Measurements from ENCODE around the gene FLG2.
"Not testable (repeated sequence)": the region's sequence is repeated elsewhere in the genome, so short reads cannot be mapped to it uniquely, and the experiment has no call there.

Gene FLG2

DNA sequence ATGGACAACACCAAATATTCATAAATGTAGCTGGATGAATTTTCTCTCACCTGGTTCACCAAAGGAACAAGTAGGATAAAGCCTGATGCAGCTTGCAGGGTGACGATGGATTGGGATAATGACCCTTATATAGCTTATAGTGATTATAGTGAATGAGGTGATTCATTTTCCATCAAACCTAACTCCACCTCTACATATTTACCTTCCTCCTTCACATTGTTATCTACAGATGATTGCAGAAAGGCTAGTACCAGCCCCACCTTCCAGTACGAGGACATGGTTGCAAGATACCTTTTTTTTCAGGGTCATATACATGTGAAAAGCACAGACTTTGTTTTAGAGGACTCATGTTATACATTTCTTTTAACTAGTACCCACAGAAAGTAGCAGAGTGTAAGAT lies at the start of gene FLG2:
FLG2 (minus strand) TSS at position 101 of the 400 bp plus-strand sequence. CDS start 1,122 bp downstream, outside the sequence.
- DNase-seq, result no peak

DNA sequence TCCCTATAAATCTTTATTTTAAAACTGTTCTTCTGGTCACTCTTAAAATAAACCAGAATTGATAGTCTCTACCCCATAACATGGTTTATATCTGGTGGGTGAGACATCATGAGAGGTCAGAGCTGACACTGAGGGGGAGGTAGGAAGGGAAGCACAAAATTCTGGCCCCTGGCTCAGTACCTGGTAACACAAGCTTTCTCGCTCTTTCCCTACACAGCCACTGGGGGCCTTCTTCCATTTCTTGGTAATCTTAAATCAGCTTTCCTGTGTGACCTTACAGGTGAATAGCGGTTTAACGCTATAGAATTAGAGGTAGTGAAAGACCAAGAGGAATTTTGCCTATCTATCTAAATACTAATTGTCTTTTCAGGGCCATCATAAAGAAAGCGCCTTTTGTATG lies 48.9 kb upstream of the FLG2 start:
- no peak for DNase-seq

DNA sequence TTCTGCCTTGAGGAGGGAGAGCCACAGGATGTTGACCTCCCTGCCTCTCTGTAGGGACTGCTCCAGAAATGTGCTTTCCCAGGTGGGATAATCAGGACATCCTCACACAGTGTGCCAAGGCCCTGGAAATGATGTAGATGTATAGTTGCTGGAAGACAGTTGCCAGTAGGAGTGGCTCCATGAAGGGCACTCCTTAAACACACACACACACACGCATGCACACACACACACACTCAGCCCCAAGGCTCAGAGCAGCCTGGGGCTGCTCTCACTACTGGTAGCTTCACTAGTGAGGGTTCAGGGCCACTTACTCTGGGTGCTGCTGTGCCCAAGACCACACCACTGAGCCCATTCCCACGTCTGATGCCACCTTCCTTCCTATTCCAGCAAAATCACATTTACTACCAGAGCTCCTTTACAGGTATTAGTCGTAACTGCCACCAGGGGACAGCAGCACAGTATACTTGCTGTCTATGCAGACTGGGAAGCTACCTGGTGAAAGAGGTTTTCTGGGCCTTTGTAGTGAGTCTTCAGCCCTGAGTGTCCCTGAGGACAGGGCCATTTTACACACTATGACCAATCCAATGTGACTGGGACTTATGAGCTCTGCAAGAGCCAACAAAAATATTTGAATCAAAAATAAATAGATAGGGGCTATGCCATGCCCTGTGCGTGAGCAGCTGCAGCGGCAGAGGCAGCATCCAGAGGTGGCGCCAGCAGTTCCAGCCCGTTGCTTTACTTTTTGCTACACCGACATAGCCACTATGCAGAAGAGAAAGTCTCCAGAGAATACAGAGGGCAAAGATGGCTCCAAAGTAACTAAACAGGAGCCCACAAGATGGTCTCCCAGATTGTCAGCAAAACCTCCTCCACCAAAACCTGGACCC lies 39.2 kb upstream of the FLG2 start:
- no peak for DNase-seq

DNA sequence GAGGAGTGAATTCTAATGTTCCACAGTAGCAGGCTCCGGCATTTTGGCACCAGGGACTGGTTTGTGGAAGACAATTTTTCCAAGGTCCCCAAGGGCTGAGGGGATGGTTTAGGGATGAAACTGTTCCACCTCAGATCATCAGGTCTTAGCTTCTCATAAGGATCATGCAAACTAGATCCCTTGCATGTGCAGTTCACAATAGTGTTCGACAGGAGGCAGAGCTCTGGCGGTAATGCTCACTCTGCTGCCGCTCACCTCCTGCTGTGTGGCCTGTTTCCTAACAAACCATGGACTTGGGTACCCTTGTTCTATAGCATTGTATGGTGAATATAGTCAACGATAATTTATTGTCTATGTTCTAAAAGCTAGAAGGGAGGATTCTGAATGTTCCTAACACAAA lies 37.7 kb upstream of the FLG2 start:
- no peak for DNase-seq

DNA sequence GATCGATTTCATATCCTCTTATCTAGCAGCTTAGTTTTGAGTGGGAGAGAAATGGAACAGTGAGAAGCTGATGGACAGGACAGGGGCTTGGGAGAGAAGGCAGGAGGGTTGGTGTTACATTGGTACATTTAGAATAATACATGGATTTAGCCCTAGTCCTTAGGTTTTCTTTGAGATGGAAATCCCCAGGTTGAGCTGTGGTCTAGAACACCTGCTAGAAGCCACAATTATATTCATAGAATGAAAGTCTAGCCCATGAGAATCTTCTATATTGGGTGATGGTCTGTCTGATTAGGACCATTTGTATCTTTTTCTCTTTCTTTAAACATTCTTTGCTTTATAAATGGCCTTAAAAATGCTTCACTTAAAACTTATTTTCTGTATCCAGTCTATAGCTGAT lies 34.3 kb upstream of the FLG2 start:
- no peak for DNase-seq

DNA sequence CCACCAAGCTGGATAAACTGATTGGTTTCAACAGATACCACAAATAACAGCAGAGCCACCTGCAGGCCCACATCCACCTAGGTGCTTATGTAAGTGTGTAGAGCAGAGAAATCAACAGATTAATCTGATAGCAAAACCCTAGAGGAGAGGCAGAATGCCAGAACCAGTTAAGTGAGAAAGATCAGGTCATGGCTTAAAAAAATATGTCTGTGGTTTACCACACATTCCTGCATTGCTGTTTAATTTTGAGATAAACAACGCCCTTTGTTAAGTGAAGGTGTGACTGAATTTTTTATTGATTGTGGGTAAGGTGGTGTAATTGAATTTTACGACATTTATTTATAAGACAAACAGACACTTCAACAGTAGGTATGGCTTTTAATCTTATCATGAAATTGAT lies 33.1 kb upstream of the FLG2 start:
- no peak for DNase-seq

DNA sequence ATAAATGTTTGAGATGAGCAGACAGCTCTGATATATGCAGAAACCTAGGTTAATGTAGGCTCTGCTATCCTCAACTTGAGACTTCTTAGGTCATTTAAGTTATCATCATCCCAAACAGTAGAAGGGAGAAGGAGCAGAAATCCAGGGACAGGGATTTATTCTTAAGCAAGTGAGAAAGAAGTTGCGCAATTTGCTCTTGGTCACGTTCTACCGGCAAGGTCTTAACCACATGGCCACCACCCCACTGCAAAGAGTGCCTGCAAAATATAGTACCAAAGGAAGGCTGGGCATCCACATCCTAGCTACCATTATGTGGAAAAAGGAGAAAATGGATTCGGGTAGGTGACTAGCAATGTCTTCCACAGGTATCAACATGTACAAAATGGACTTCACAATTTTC lies 29.1 kb upstream of the FLG2 start:
- DNase-seq, result no peak

DNA sequence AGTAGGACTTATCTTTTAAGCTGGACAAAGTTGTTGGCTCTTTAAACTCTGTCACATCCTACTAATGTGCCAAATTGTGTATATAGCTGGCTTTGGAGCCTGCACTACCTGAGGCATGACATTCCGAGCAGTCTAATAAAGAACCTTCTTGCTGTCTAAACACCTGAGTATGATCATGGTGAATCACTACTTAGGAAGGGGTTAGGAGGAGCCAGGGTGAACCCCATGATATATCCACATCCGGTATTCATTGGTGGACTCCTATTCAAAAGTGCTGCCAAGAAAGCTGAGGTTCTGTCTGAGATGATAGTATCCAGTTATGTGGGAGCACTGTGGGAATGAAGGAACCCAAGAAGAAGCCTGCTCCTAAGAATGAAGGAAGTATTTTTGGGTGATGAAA lies 27.1 kb upstream of the FLG2 start:
- DNase-seq, result no peak

DNA sequence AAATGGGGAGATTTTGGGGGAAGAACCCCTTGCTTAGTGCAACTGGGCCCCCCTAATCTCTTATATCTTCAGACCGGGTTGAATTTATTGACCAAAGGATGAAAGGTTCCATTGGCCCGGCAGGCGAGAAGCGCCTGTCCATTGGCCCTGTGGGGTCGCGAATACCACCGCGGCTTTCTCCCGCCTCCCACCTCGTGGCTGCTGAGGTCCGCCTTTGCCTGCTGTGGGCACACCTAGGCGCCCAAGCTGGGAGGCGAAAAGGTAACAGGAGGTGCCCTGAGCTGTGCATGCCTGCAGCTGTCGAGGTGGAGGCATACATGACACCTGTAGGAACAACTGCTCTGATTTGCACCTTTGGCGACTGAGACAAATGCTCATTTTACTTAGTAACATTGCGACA lies 21.1 kb upstream of the FLG2 start:
- DNase-seq, result no peak

DNA sequence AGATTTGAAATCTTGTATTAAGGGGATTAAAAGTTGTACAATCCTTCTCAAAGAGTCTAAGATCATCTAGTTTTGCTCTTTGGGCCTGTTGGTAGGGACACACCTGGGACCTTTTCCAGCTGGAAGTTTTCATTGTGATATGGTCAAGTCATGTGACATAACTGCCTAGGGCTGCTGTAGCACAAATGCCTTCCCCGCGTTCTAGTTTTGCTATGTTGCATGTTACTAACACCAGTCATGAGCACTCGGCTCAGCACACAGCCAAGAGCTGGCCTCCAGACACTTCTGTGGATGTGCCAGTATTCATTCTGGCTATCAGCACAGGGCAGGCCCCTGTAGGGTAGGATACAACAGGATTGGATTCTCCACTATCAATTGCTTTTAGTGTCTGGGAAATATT lies 14.6 kb upstream of the FLG2 start:
- DNase-seq, result no peak

DNA sequence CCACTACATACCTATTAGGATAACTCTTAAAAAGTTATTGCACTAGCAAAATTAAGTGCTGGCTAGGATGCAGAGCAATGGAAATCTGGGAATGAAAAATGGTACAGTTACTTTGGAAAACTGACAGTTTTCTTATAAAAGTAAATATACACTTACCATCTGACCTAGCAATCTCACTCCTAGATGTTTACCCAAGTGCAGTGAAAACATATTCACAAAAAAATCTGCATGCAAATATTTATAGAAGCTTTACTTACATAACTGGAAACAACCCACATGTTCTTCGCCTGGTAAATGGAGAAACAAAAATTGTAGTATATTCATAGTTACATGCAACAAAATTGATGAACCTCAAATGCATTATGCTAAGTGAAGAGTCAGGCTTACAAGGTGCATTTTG lies 12.9 kb upstream of the FLG2 start:
- no peak for DNase-seq

DNA sequence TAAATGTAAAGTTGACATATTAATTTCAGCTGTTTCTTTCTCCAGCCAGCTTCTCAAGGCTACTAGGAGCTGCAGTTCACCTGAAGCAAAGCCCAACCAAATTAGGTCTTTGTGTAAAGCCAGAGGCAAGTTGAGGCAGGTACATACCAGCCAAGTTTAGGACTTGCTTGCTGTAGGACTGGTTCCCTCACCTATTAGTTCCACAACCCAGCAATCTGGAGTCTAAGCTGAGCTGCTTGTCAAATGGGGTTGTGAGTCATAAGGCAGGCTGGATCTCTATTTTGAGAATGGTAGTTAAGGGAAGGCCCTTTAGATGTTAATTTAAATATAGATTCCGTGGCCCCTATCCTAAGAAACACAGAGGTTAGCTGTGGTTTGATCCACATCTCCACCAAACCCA lies 7.6 kb upstream of the FLG2 start:
- no peak for DNase-seq

DNA sequence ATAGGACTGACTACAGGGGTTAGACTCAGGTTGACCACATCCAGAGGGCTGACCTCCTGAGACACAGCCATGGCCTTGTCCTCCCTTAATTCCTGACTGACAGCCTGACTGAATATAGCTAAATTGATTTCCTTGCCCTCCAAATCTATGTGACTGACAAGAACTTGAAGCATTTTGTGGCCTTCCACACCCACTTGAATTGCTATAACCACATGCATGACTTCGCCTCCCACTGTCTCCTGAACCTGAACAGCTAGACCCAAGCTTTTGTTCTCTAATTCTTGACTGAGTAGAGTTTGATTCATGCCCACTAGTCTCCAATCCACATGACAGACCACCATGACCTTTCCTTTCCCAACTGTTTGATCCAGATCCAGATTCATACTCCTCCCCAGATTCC lies 3.1 kb downstream of the FLG2 start:
- no peak for DNase-seq

DNA sequence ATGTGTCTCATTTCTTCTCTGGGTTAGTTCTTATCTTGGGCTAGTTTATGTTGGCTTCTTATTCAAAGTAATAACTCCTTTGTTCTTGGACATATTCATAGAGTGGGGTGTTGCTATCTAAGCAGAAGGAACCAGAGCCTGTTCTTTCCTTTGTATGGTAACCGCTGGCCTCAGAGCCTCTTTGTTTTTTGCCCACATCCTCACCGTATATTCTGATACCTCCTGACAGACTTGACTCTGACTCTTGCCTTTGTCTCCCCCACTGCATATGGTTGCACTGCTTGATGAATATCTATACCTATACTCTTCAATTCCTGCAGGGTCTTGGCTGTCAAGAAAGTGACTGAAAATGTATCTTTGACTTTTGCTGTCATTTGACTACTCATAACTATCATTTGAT lies 10.2 kb downstream of the FLG2 start:
- DNase-seq, result no peak

DNA sequence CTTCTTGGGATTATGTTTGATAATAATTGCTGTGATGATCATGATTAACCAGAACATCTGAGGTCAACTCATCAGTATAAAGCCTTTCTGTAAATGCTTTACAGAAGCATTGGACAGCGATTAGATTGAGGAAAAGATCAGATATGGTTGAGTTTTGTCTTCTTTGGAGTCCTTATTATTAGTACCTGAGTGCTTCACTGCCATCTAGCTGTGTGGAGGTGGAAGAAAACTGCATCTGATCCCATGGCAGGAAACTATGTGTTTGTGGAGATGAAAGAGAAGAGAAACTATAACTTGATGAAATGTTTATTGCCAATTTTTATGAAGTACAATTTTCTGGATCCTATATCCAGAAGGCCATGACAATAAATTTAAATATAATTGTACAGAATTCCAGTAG lies 11.4 kb downstream of the FLG2 start:
- DNase-seq, result no peak

DNA sequence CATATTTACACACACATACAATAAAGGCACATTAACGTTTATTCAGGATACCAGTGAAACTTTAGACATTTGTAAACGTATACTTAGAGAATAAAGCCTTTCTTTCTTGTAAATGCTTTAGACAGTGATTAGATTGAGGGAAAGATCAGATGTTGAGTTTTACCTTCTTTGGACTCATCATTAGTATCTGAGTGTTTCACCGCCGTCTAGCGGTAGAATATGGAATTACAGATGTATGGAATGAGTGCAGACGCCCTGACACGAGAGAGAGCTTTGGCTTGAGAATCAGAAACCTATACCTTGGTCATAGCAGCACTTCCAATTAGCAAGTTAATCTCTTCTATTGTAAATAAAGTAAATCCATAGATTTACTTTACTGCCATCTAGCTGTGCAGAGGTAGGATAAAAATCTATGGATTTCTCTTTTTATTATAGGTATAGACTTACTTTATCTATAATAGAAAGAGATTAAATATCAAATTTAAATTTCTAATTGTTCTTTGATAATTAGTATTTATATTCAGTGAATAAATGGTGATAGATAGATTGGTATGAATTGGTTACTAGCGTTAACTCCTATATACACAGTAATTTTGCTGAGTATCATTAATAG lies 12.6 kb downstream of the FLG2 start:
- DNase-seq, result peak; percentile 9

DNA sequence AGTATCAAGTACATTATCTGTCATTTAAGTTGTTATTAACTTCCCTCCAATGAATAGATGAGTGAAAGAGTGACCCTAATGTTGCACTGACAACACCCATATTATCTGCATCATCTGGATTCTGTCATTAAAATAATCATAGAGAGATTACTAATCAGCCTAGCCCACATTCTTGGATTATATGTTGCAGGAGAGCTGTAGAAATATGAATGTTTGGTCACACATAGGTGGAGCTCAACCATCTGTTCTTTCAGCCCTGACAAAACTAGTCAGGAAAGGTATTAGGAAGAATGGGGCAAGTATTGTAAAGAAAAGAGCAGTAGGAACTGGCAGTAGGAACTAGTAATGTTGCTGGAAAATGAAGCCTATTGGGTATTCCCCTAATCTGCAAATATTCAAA lies 15.4 kb downstream of the FLG2 start:
- no peak for DNase-seq

DNA sequence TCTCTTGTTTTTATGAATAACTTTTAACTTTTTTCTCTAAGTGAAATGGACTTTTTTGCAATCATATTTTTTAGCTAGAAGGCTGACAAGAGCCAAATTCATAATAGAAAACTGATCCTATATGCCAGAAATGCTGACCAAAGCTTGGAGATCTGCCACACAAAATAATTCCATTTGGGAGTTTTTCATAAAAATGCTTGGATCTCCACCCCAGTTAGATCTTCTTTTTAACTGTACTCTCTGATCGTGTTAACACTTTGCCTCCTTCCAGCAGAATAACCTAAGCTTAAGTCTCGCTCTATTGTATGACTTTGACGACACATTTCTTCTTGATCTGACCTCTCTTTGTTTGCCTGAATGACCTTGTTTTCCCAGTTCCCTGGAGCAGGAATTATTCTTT lies 16.8 kb downstream of the FLG2 start:
- DNase-seq, result no peak

DNA sequence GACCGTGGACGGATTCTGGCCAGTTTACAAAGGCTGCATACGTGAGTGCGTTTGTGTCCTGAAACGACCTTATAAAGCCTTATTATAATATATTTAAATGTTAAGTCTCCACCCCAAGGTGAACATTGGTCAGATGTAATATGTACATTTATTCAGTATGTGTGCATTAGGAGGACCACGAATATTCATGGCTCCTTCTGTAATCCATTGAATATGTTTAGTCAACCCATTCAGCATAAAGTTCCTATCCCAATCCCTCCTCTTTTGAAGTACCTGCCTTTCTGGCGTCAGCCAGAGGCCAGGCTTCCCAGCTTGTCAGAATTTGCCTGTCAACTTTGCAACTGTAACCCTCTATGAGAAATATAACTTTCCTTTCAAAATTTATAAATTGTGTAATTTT lies 24.4 kb downstream of the FLG2 start:
- no peak for DNase-seq

DNA sequence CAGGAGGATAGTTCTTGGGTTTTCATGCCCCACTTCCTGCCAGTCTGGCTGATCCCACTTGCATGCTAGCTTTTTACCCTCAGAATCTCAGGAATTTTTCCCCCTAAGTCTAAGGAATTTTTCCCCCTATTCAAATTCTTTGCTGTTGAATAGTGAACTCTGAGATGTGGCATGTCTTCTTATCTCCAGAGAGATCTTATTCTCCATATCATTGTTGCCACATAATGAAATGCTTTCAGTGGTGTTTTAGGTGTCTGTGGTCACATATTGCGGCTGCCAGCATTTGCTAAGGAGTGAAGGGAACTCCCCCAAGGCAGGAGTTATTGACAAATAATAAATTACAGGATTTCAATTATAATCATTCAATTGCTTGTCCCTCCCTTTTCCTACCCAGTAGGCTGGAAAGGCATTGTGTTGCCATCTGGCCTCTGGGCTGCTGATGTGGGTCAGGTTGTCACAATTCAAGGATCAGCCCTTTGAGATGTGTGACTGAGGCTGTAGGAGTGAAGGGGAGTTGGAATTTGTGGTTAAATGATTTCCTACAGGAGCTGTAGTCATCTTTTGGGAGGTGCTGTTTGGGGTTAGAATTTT lies 30.9 kb downstream of the FLG2 start:
- no peak for DNase-seq

DNA sequence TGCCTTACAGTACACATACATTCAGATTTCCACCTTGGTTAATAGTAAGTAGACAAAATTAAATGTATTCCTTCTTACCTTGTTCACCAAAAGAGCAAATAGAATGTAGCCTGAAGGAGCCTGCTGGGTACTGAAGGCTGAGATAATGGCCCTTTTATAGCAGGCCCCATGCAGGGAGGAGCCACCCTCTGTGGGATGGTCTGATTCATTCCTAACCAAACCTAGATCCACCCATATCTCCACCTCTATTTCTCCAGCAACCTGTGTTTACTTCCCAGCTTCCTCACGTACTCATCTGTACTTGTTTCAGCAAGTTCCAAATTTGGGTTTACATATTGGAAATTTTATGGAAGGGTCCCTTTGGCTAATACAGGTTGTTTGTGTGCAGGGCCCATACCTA lies 34.7 kb downstream of the FLG2 start, which contains the start of gene FLG:
FLG (minus strand) TSS at position 129 of the 400 bp plus-strand sequence. CDS start 9,783 bp downstream, outside the sequence.
- no peak for DNase-seq

DNA sequence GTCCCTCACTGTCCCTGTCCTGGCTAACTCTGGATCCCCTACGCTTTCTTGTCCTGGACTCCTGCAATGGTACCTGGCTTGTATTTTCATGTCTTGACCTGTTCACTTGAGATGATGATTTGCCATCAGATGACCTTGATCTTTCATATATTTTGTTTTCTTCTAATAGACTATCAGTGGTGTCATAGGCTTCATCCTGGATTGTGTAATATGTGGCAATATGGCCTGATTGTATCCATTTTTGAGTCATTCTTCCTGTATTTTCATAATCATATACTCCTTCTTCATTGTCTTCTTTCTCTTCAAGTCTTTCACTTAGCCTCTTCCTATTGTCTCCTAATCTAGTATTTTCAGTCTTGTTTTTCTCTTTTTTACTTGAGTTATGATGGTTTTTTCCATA lies 45.8 kb downstream of the FLG2 start:
- DNase-seq, result no peak

DNA sequence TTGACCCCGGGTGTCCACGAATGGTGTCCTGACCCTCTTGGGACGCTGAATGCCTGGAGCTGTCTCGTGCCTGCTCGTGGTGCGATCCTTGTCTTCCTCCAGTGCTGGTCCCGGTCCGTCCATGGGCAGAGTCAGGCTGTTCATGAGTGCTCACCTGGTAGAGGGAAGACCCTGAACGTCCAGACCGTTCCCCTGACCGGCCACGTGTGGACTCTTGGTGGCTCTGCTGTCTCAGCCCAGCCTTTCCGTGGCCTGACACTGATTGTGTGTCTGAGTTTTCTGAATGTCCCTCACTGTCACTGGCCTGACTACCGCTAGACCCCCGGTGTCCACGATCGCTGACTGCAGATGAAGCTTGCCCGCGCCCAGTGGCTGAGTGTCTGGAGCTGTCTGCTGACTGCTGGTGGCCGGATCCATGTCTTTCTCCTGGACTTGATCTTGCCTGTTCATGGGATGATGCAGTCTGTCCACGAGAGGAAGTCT lies 46.4 kb downstream of the FLG2 start:
- no peak for DNase-seq

DNA sequence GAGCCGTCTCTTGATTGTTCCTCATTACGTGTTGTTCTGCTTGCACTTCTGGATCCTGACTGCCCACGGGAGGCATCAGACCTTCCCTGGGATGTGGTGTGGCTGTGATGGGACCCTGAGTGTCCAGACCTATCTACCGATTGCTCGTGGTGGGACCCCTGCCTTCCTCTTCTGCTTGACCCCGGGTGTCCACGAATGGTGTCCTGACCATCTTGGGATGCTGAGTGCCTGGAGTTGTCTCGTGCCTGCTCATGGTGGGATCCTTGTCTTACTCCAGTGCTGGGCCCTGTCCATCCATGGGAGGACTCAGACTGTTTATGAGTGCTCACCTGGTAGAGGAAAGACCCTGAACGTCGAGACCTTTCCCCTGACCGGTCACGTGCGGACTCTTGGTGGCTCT lies 47.6 kb downstream of the FLG2 start:
- DNase-seq, result not testable (repeated sequence)
